NCI-H2081 (cell line): ENCODE results near the gene CBX1.
"Not testable (repeated sequence)": the region's sequence is repeated elsewhere in the genome, so short reads cannot be mapped to it uniquely, and the experiment has no call there.

Experiments used
- DNase-seq, 2 experiments: peaks; one replicate each; lab custom pipeline; 2025; lab: John Stamatoyannopoulos, UW

The CBX1 gene

DNA sequence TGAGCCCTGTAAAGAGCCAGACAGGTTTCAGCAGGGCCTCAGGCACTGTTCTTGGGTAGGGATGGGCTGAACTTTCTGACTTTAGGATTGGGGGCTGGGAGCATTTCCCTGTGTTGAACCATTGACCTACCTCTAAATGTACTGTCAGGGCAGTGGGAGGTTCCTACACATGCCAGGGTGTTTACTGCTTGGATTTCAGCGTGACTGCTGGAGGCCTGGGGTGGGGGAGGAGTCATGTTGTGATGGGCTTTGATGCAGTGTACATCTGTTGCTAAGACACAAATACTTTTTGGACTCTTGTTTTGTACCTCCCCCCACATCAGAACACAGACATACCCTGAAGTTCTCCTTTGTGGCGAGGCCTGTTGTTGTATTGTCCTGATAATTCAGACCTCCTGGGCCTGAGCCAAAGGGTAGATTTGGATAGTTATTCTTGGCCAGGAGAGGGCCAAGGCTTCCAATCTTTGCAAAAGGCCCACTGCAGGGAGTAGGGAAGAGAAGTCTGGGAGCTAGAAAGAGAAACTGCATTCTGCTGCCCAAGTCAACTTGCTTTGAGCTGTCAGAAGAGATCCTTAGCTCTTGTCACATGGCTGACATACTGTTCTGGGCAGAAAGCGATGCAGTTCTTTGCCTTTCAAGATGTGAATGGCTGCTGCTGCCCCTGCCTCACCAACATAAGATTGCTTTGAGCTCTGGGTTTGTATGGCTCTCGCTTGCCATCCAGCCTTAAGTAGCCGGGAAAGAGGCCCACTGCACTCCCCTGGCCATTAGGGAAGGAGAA is 49.4 kb downstream of the CBX1 start:
- peak in 1 of 2 experiments; percentile 24 for DNase-seq

DNA sequence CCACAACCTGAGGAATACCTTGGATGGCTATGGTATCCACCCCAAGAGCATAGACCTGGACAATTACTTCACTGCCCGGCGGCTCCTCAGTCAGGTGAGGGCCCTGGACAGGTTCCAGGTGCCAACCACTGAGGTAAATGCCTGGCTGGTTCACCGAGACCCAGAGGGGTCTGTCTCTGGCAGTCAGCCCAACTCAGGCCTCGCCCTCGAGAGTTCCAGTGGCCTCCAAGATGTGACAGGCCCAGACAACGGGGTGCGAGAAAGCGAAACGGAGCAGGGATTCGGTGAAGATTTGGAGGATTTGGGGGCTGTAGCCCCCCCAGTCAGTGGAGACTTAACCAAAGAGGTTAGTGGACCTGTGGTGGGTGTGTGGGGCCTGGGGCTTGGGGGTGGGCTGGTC is 50.0 kb downstream of the CBX1 start:
- DNase-seq: no peak

DNA sequence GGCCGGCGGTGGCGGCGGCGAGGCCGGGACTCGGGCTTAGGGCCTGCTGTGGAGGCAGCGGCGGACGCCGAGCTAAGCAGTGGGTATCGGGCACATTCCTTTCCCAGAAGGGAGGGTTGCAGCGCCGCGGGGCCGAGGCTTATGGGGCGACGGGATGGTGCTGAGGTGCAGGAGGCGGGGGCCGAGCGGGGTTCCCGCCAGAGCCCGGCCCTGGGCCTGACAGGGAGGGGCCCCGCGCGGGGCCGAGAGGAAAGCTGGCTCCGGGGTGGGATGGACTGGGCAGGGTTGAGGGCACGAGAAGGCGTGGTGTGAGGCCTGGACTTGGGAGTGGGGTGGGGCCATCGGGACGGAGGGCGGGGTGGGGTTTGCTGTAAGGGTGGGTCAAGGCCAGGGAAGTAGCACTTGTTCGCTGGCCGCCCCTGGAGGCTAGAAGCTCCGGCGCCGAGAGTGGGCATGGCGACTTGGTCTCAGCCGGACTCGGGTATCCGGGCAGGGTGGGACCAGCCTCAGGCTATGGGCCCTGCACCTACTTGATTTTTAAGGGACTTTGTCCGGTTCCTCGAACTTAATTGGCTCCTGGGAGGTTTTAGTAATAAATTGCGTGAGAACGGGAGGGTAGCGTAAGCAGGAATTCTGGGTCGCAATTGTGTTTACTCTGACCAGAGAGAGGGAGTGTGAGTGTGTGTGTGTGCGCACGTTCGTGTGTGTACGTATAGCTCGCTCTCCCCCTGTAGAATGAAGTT is 52.7 kb downstream of the CBX1 start:
- peak; percentile 65 to 81 for DNase-seq

DNA sequence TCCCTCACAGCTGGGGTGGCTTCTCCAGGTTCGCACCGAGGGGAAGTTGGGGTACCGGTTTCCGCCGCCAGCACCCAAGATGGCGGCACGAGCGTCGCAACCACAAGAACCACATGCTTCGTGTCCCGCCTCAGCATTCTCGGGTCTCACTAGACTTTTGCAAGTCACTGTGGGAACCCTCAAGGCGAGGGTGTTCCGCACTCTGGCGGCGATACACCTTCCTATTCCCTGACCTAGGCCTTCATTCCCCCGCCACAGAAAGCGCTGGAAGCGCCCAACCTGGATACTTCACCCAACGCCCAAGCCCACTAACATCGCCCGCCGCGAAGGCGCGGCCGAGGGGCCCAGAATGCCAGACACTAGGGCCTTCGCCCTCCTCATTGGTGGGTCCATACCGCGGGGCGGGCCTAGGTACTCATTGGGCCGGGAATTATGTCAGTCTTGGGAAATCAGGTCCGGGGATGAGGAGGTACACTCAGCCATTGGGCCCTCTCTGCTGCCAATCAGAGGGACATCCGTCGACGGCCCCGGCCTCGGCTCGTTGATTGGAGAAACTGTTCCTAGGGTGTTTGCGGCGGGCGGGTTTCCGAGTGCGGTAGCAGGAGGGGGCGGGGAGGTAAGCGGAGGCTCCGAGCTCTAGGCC is 53.4 kb downstream of the CBX1 start, which contains the start of gene NFE2L1:
Gene NFE2L1, plus strand, starts transcription at position 619 of the 643 bp plus-strand sequence. CDS start 2,760 bp downstream, outside the sequence.
- peak; percentile 100 for DNase-seq

DNA sequence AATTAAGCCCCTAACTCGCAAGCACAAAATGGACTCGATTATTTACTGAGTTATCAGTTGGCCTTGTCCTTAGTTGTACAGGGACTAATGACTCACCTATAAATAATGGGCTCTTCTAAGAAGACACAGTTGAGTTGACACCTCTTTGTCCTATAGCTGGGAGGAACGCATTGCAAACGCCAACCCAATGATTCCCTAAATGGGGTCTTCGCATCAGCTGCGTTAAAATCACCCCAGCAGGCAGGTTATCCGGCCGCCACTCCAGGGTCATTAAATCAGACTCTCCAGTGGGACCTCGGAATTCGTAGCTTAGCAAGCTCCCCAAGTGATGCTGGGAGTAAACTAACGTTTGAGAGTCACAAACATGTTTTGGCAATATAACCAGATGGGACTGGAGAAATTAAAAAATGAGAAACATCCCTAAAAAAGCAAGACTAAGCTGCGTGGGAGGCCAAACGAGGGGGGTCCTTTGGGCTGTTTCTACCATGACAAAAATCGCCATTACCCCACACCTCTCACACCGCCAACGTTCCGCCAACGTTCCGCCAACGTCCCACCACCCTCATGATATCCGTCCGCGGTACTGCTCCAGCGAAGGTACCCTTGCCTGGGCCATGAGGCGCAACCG is 54.1 kb downstream of the CBX1 start:
- DNase-seq: peak in 1 of 2 experiments; percentile 47

DNA sequence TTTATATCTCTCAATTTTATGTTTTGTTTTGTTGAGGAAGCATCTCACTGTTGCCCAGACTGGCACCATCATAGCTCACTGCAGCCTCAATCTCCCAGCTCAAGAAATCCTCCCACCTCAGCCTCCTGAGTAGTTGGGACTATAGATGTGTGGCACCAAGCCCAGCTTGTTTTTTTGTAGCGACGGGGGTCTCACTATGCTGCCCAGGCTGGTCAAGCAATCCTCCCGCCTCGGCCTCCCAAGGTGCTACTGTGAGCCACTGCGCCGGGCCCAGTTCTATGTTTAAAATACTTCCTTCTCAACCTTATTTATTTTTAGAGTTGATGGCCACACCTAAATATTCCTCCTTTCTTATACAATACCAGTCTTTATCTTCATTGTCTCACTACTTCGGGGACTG is 55.0 kb downstream of the CBX1 start:
- no peak for DNase-seq

DNA sequence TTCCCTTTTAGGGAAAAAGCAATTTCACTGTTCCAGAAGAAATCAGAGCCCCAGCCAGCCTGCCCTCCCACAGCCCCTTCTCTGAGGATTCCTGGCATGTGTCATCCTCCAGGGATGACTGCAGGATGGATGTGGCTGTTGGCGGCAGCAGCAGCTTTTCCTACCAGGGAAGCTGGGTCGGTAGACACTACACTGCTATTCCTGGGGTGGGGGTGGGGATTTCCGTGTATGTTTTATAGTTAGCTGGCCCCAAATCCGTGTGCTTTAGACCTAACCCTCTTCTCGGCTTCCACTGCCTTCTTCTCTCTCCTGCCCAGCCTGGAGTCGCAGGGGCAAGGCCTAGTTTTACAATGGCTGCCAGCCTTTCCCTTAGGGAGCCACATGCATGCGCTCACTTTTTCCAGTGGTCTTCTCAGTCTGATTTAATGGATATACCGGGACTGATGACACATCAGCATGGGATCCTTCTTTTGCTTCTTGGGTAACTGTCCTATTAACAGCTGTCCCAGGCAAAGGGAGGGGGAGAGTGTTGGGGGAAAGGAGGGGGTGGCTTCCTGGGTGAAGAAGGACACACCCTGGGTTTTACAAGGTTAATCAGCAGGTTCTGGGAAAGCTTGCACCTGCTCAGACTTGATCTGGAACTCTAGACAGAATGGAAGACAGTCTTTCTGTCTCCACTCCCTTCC is 55.8 kb downstream of the CBX1 start:
- DNase-seq: no peak

DNA sequence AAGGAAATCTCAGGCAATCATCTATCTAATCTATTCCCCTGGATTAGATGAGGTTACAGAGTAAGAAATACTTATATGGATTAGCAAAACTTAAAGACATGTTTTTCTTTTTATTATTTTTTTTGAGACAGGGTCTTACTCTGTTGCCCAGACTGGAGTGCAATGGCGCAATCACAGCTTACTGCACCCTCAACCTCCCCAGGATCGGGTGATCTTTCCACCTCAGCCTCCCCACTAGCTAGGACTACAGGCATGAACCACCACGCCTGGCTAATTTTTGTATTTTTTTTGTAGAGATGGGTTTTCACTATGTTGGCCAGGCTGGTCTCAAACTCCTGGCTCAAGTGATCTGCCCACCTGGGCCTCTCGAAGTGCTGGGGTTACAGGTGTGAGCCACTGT is 56.4 kb downstream of the CBX1 start:
- DNase-seq: no peak

DNA sequence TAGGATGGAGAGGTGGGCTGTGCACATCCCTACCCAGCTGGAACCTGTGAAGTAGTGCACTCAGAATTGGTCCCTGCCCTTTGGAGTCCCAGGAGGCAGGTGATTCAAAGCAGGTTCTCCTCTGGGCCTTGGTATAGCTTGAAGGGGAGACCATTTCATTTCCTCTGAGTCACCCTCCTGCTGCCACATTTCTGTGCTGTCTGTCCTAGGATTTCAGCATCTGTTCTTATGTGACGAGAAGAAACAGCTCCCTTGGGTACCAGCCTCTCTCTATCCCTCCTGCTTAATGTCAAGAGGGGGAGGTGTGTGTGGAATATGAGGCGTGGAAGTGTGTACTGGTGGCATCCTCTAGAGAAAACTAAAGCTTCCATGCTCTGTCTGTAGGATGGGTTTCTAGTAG is 58.1 kb downstream of the CBX1 start:
- no peak for DNase-seq

DNA sequence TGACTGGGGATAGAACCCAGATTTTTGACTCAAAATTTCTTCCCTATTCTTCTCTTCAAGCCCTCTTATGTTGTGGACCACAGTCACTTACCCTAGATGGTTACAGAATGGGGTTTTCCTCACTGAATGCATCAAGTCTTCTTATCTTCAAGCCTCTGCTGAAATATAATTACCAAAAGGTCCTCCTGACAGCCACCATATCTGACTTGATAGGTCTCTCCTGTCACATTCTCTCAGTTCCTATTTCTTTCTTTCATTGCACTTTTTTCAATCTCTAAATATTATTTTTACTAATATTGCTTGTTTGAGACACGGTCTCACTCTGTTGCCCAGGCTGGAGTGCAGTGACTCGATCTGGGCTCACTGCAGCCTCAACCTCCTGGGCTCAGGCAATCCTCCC is 62.6 kb downstream of the CBX1 start:
- DNase-seq: no peak

DNA sequence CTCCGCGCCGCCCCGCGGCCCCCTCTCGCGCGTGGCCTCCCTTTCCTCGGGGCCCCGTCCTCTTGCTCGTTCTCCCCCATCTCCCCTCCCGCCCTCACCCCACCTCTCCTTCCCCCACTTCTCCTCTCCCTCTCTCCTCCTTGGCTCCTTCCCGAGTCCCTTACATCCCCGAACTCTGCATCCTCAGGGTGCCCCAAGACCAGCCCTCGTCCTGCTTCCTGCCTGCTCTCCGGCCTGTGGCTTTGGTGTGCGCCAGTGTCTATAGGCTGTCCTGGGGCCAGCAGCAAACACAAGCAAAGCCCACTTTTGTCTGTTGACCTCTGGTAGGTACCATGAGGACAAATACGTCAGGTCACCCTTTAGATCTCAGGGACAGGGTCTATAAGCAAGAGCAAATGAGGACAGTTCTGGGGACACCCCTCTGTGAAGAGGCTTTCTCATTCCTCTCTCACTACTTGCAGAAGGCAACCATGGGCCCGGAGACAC is 63.4 kb downstream of the CBX1 start:
- DNase-seq: no peak

DNA sequence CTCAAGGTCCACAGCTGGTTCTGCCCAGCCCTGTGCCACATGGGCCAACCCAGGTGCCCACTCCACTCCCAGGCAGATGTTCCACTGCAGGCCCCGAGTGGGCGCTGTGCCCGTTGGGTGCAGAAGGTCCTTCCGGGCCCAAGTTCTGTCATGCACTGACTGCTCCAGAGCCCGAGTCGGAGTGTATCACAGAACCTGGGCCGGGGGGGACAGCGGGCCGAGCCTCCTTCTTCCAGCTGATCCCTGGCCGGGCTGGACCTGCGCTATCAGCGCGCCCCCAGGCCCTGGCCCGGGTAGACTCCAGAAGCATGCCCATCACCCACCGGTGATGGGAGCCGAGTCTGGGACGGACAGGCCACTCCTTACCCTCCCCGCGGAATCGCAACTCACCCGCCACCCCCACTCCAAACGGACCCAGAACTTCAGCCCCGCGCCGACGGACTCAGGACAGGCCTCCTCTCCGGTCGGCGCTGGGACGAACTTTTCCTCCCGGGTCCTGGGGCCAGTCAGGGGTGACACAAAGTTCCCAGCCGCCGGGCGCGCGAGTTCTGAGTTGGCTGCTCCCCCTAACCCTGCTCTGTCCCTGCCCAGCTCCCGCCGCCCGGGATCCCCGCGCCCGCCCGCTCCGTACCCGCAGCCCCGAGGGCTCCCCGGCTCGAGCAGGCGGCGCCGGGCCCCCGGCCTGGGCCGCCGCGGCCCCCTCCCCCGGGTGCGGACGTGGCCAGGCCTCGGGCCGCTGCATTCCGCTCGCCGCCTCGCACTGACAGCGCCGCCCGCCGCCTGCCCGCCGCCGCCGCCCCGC is 64.0 kb downstream of the CBX1 start, which contains the start of gene COPZ2:
Gene COPZ2, minus strand, starts transcription at position 762 of the 802 bp plus-strand sequence. Its CDS starts 20 bp downstream, at position 742.
- DNase-seq: no peak

DNA sequence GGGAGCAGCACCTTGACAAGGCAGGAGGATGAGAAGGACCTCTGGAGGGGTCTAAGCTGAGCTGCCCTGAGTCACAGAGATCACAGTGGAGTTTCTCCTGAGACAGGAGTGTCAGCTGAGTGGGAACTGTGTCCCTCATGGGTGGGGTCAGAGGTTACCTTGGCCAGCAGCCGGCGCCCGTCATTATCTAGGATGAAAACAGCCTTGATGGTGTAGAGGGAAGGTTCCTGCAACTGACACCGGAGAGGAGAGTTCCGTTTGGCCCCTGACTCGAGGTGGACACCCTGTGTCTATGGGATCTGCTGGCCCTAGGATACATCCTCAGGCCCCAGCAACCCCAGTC is 64.6 kb downstream of the CBX1 start:
- no peak for DNase-seq

DNA sequence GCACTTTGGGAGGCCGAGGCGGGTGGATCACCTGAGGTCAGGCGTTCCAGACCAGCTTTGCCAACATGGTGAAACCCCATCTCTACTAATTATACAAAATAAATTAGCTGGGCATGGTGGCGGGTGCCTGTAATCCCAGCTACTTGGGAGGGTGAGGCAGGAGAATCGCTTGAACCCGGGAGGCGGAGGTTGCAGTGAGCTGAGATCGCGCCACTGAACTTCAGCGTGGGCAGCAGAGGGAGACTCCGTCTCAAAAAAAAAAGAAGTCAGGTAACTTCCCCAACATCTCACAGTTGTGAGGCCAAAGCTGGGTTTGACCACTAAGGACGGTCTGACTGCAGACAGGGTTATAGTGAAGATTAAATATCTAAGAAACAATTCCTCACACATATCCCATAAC is 66.5 kb downstream of the CBX1 start:
- not testable (repeated sequence) for DNase-seq

DNA sequence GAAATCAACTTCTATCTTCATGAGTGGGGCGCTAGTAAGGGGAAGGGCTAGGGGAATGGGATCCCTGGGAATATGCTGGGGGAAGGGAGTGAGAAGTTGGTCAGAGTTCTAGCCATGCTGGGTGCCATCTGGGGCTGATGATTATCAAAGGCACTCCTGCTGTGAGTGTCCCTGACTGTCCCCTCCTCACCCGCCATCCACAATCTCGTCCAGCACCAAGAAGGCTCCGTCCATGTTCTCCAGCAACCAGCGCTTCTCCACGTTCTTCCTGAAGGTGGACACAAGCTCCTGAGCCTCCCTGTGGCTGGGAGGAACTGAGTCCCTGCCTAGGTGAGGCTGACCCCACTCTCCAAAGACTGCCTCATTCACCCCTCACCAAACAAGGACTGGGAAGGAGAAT is 69.3 kb downstream of the CBX1 start:
- no peak for DNase-seq

DNA sequence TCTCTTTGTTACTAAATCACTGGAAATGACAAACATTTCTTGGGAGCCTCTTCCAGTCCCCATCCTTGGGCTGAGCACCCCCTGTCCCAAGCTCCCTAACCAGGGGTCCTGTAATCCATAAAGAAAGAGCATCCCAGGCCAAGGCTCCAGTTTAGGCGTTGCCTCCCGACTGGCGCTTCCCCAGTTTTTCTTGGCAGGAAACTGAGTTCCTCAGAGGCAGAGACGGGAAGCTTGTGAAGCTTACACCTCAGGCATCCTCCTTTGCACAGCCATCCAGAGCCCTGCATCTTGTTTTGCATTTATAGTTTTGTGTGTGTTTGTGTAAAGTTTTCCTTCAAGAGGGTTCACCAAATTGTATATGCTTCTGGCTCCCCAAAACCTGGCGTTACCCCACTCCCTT is 70.7 kb downstream of the CBX1 start:
- no peak for DNase-seq

DNA sequence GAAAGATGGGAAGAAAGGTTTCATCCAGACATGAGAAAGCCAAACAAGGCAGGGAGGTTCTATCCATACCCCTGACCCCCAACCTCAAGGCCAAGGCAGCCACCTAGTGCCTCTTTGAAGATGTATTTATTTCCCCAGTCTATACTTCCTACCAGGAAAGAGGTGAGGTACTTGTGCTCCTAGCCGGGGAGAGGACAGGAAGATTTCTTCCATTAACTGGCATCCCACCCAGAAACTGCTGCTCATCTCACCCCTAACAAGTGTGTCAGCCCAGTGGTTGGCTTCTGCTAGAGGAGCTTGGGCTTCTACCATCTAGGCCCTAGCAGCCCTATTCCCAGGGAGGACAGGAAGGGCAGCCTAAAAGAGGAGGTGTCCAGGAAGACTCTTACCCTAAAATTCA is 72.5 kb downstream of the CBX1 start:
- DNase-seq: no peak

DNA sequence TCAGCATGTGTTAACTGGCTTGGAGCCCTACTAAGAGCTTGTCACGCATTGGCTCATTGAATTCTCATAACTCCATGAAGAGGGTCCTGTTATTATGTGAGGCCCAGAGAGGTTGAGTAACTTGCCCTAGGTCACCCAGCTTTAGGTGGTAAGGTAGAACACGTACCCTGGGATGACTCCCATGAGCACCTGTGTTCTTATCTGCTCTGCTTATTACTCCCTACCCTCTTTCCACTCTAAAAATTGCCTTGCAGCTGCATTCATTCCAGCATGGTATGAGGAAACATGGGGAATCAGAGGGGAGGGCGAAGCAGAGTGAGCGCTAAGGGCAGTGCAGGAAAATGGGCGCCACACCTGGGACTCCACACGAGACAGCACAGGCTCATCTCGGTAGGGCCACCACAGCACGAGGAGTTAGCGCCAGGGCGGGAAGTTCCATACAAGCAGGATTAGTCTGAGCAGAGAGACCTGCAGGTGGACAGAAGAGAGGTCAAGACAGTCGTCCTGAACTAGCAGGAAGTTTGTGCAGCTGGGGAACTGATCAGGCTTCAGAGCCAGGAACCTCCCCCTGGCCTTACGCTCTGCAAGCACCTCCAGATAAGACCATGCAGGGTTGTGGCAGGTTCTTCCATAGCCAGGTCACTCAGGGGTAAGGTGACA is 73.8 kb downstream of the CBX1 start:
- no peak for DNase-seq

DNA sequence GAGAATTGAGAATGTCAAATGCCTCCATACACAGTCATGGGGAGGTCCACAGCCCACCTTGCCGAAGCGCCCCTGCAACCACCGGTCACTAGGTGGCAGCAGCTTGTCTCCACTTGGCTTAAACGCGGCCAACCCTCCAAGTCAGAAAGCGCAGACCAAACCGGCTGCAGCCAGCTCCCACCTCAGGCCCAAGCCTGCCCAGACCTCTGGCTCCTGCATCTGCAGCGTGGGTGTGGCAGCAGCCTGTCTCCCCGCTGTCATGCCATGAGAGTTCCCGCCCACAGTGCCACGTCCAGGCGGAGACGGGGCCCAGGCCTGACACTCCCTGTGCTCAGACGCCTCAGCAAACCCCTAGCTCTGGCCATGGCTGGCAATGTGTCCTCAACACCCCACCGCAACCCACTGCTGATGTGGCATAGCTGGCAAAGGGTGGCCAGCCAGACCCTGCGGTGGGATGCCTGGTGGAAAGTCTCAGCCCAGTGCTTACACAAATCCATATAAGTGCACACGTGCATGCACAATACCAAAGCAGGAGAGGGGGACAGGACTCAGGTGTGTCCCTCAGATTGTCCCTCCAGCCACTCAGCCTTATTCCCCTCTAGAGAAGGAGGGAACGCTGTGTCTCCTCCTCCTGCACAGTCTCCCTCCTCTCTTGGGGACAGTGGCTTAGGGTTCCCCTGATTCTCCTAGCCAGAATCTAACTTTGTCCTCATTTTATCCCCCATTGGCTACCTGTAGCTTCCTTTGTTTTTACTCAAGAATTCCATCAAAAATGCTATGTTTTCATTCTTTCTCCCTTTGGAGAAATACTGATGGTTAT is 74.6 kb downstream of the CBX1 start:
- peak; percentile 72 to 88 for DNase-seq
